GM10266 (cell line): ENCODE results near the gene ZCCHC4.

Experiments used
- DNase-seq: peaks from one replicate; pipeline ENCODE4 v3.0.0; 2012; ENCODE audit errors: extremely low spot score
- CTCF ChIP-seq: IDR thresholded peaks from 2 replicates; pipeline ENCODE4 v1.5.1; 2012; ENCODE audit warnings: mild to moderate bottlenecking, low read depth; ENCODE audit not compliant: control insufficient read depth, insufficient read depth; ENCODE audit errors: missing control alignments

The ZCCHC4 gene

GRCh38 chr4:25297528-25298242, 14.9 kb upstream of the ZCCHC4 start:
- TF ChIP-seq CTCF, result no peak
- no peak for DNase-seq

- no peak for TF ChIP-seq CTCF
- no peak for DNase-seq
Observed at GRCh38 chr4:25299476-25300203, 12.9 kb upstream of the ZCCHC4 start.

GRCh38 chr4:25301471-25301870, 11.1 kb upstream of the ZCCHC4 start:
- no peak for DNase-seq
- TF ChIP-seq CTCF, result no peak

- no peak for TF ChIP-seq CTCF
- no peak for DNase-seq
Observed at GRCh38 chr4:25302626-25303025, 9.9 kb upstream of the ZCCHC4 start.

- TF ChIP-seq CTCF, result no peak
- no peak for DNase-seq
Observed at GRCh38 chr4:25303578-25303977, 9.0 kb upstream of the ZCCHC4 start.

GRCh38 chr4:25306518-25307057, 6.0 kb upstream of the ZCCHC4 start:
- TF ChIP-seq CTCF, result no peak
- no peak for DNase-seq

- TF ChIP-seq CTCF, result no peak
- no peak for DNase-seq
Observed at GRCh38 chr4:25307596-25307995, 5.0 kb upstream of the ZCCHC4 start.
